ENCODE results near the gene CD300LG.

Gene CD300LG

GRCh38 chr17:43854498-43854897, 7.5 kb downstream of the CD300LG start:
- no peak for TF ChIP-seq CTCF (conservative IDR thresholded peaks at IDR 0.05; ENCODE audit: low read length)
- DNase-seq (ENCODE audit: low read depth): no peak
- no peak overlapping the region for H3K4me3 ChIP-seq (ENCODE audit: low read length)

- no peak for DNase-seq (ENCODE audit: low read depth)
- TF ChIP-seq CTCF (conservative IDR thresholded peaks at IDR 0.05; ENCODE audit: low read length): no peak
- H3K4me3 ChIP-seq (ENCODE audit: low read length): no peak overlapping the region
Observed at GRCh38 chr17:43855061-43855460, 8.1 kb downstream of the CD300LG start.

GRCh38 chr17:43856141-43856540, 9.2 kb downstream of the CD300LG start:
- no peak for TF ChIP-seq CTCF (conservative IDR thresholded peaks at IDR 0.05; ENCODE audit: low read length)

GRCh38 chr17:43857141-43857540, 10.2 kb downstream of the CD300LG start:
- TF ChIP-seq CTCF (conservative IDR thresholded peaks at IDR 0.05; ENCODE audit: low read length): no peak
- no peak overlapping the region for H3K4me3 ChIP-seq (ENCODE audit: low read length)
- no peak for DNase-seq (ENCODE audit: low read depth)

More at GRCh38 chr17:43856141-43856540, 9.2 kb downstream of the CD300LG start:
- no peak for DNase-seq (ENCODE audit: low read depth)
- H3K4me3 ChIP-seq (ENCODE audit: low read length): no peak overlapping the region

- no peak for DNase-seq (ENCODE audit: low read depth)
- TF ChIP-seq CTCF (conservative IDR thresholded peaks at IDR 0.05; ENCODE audit: low read length): no peak
- no peak overlapping the region for H3K4me3 ChIP-seq (ENCODE audit: low read length)
Observed at GRCh38 chr17:43857957-43858600, 11.1 kb downstream of the CD300LG start.

GRCh38 chr17:43860077-43860725, 13.2 kb downstream of the CD300LG start:
- TF ChIP-seq CTCF (conservative IDR thresholded peaks at IDR 0.05; ENCODE audit: low read length): no peak
- no peak overlapping the region for H3K4me3 ChIP-seq (ENCODE audit: low read length)
- peak; percentile 48 for DNase-seq (ENCODE audit: low read depth)
